GM19043 (cell line): ENCODE results near the gene GLDC.
A peak's percentile ranks its signal among the peaks of the same experiment; 100 is the strongest.
"Not testable (repeated sequence)": the region's sequence is repeated elsewhere in the genome, so short reads cannot be mapped to it uniquely, and the experiment has no call there.

Experiments
- ATAC-seq: cut with Tn5 transposase; IDR thresholded peaks from one replicate; pipeline ENCODE4 v1.9.1; 2021; ENCODE audit warnings: low read depth; ENCODE audit not compliant: unreplicated experiment

The GLDC gene

GRCh38 chr9:6625363-6625762 lies 20.2 kb downstream of the GLDC start:
- no peak for ATAC-seq

- not testable (repeated sequence) for ATAC-seq
Measured at GRCh38 chr9:6622784-6623183, 22.7 kb downstream of the GLDC start.

- ATAC-seq = no peak
Measured at GRCh38 chr9:6620796-6621195, 24.7 kb downstream of the GLDC start.

- no peak for ATAC-seq
Measured at GRCh38 chr9:6620353-6620752, 25.2 kb downstream of the GLDC start.

- ATAC-seq = no peak
Measured at GRCh38 chr9:6619909-6620308, 25.6 kb downstream of the GLDC start.

- no peak for ATAC-seq
Measured at GRCh38 chr9:6616951-6617602, 28.5 kb downstream of the GLDC start.

- ATAC-seq = no peak
Measured at GRCh38 chr9:6614489-6614888, 31.0 kb downstream of the GLDC start.

- ATAC-seq = no peak
Measured at GRCh38 chr9:6611865-6612264, 33.7 kb downstream of the GLDC start.

GRCh38 chr9:6610073-6610472 lies 35.5 kb downstream of the GLDC start:
- no peak for ATAC-seq

GRCh38 chr9:6609497-6610016 lies 36.0 kb downstream of the GLDC start:
- ATAC-seq = no peak

- peak; percentile 84 for ATAC-seq
Measured at GRCh38 chr9:6605202-6605601, 40.3 kb downstream of the GLDC start.

- no peak for ATAC-seq
Measured at GRCh38 chr9:6600426-6600825, 45.1 kb downstream of the GLDC start.

GRCh38 chr9:6600006-6600405 lies 45.5 kb downstream of the GLDC start:
- ATAC-seq = no peak

GRCh38 chr9:6598249-6598725 lies 47.2 kb downstream of the GLDC start:
- peak; percentile 96 for ATAC-seq

- ATAC-seq = no peak
Measured at GRCh38 chr9:6592791-6593190, 52.7 kb downstream of the GLDC start.

GRCh38 chr9:6592231-6592630 lies 53.3 kb downstream of the GLDC start:
- ATAC-seq = no peak

- ATAC-seq = no peak
Measured at GRCh38 chr9:6590772-6591384, 54.7 kb downstream of the GLDC start.

- no peak for ATAC-seq
Measured at GRCh38 chr9:6590334-6590733, 55.2 kb downstream of the GLDC start.

- no peak for ATAC-seq
Measured at GRCh38 chr9:6584881-6585597, 60.5 kb downstream of the GLDC start.

- ATAC-seq = no peak
Measured at GRCh38 chr9:6581253-6581652, 64.3 kb downstream of the GLDC start.

- no peak for ATAC-seq
Measured at GRCh38 chr9:6579613-6580012, 65.9 kb downstream of the GLDC start.

GRCh38 chr9:6576987-6577386 lies 68.5 kb downstream of the GLDC start:
- no peak for ATAC-seq
